Measurements from ENCODE around the gene DAB2IP.

DAB2IP gene

GRCh38 chr9:121814594-121814993 lies 163.2 kb downstream of the DAB2IP start:
- intact Hi-C loops (cut with DNase I; ENCODE audit: low total_unique reads): no loop called here
- DNase-seq: peak in 1 of 2 donors; percentile 49
- no peaks in the 10 kb centered on the region for H3K9me3 ChIP-seq
- TF ChIP-seq CTCF (IDR thresholded peaks at IDR 0.05): no peak
- no peak overlapping the region for H3K27ac ChIP-seq
- no peaks in the 10 kb centered on the region for H3K27me3 ChIP-seq
- H3K36me3 ChIP-seq: no peaks in the 10 kb centered on the region
- H3K4me1 ChIP-seq: no peaks in the 10 kb centered on the region
- H3K4me3 ChIP-seq: no peak overlapping the region

- Histone ChIP-seq H3K27ac (no peak overlapping the region), H3K27me3 (no peaks in the 10 kb centered on the region), H3K36me3 (no peaks in the 10 kb centered on the region), H3K4me3 (no peak overlapping the region), H3K9me3 (no peaks in the 10 kb centered on the region), H3K4me1 (no peaks in the 10 kb centered on the region)
- no peak for TF ChIP-seq CTCF (IDR thresholded peaks at IDR 0.05)
- intact Hi-C loops (cut with DNase I; ENCODE audit: low total_unique reads): no loop called here
- peak in 1 of 2 donors; percentile 3 for DNase-seq
Measured at GRCh38 chr9:121815084-121815483, 163.7 kb downstream of the DAB2IP start.

GRCh38 chr9:121815546-121816448 lies 164.4 kb downstream of the DAB2IP start:
- intact Hi-C loops (cut with DNase I; ENCODE audit: low total_unique reads): no loop called here
- Histone ChIP-seq H3K36me3 (no peaks in the 10 kb centered on the region), H3K9me3 (no peaks in the 10 kb centered on the region), H3K4me1 (no peaks in the 10 kb centered on the region), H3K4me3 (no peak overlapping the region), H3K27me3 (no peaks in the 10 kb centered on the region), H3K27ac (no peak overlapping the region)
- TF ChIP-seq CTCF (IDR thresholded peaks at IDR 0.05): no peak
- DNase-seq: peak in 1 of 2 donors; percentile 41

GRCh38 chr9:121816449-121816817 lies 165.0 kb downstream of the DAB2IP start:
- no peak for TF ChIP-seq CTCF (IDR thresholded peaks at IDR 0.05)
- peak in 1 of 2 donors; percentile 4 for DNase-seq
- Histone ChIP-seq H3K27ac (no peak overlapping the region), H3K36me3 (no peaks in the 10 kb centered on the region), H3K4me1 (no peaks in the 10 kb centered on the region), H3K27me3 (no peaks in the 10 kb centered on the region), H3K4me3 (no peak overlapping the region), H3K9me3 (no peaks in the 10 kb centered on the region)
- intact Hi-C loops (cut with DNase I; ENCODE audit: low total_unique reads): no loop called here

GRCh38 chr9:121816845-121817450 lies 165.5 kb downstream of the DAB2IP start:
- peaks cover 0 to 4% (median under 1%) of the 10 kb centered on the region in 3 donors for H3K36me3 ChIP-seq
- no peaks in the 10 kb centered on the region for H3K9me3 ChIP-seq
- H3K27ac ChIP-seq: no peak overlapping the region
- TF ChIP-seq CTCF (IDR thresholded peaks at IDR 0.05): no peak
- H3K4me1 ChIP-seq: no peaks in the 10 kb centered on the region
- H3K4me3 ChIP-seq: no peak overlapping the region
- peak in 1 of 2 donors; percentile 24 for DNase-seq
- intact Hi-C loops (cut with DNase I; ENCODE audit: low total_unique reads): no loop called here
- H3K27me3 ChIP-seq: no peaks in the 10 kb centered on the region

All from tibial artery (tissue), 4 donors.